Neural cell (in vitro differentiated cells): Measurements from ENCODE around the gene MAST2.

Experiments
- SMC3 ChIP-seq: fragments of 450-650 bp; conservative IDR thresholded peaks from 2 replicates; pipeline ENCODE4 v1.6.1; 2014; ENCODE audit warnings: antibody characterized with exemption, mild to moderate bottlenecking, moderate library complexity; ENCODE audit not compliant: poor library complexity
- TF ChIP-seq, protein P1 (sequence below): fragments of 450-650 bp; IDR thresholded peaks from 2 replicates; pipeline ENCODE4 v1.5.1; 2014; ENCODE audit warnings: antibody characterized with exemption, mild to moderate bottlenecking, moderate library complexity; ENCODE audit not compliant: poor library complexity, severe bottlenecking

DNA sequence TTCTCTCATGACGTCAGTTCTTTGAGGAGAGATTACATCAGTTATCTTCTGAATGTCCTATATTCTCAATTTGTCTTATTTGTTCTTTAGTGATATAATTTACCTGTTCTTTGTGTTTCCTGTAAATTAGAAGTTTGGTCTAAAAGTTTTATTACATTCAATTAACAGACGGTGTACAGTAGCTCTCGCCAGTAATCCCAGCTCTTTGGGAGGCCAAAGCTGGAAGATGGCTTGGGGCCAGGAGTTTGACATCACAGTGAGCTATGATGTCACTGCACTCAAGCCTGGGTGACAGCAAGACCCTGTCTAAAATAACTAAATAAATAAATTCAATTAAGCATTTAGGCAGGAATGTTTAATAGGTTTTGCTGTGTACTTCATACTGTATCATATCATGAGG, 27.6 kb upstream of the MAST2 start:
- TF ChIP-seq SMC3, result no peak
- TF ChIP-seq, protein P1, sequence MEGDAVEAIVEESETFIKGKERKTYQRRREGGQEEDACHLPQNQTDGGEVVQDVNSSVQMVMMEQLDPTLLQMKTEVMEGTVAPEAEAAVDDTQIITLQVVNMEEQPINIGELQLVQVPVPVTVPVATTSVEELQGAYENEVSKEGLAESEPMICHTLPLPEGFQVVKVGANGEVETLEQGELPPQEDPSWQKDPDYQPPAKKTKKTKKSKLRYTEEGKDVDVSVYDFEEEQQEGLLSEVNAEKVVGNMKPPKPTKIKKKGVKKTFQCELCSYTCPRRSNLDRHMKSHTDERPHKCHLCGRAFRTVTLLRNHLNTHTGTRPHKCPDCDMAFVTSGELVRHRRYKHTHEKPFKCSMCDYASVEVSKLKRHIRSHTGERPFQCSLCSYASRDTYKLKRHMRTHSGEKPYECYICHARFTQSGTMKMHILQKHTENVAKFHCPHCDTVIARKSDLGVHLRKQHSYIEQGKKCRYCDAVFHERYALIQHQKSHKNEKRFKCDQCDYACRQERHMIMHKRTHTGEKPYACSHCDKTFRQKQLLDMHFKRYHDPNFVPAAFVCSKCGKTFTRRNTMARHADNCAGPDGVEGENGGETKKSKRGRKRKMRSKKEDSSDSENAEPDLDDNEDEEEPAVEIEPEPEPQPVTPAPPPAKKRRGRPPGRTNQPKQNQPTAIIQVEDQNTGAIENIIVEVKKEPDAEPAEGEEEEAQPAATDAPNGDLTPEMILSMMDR, result no peak
